GM23338 (cell line): Measurements from ENCODE around the gene LSM12.

Source experiments
- CREB1 ChIP-seq: fragments of 250-450 bp; sonication (Bioruptor Pico); IDR thresholded peaks from 2 replicates; pipeline ENCODE4 v1.5.0; 2020; ENCODE audit warnings: low read depth, mild to moderate bottlenecking, moderate library complexity
- CTCF ChIP-seq, 2 experiments: fragments of 200-600 bp in 1 of 2; sonication (generic) in 1 of 2; conservative IDR thresholded peaks; 2 replicates each; pipeline versions ENCODE4 v1.5.1 to v1.6.1; 2016 to 2017; ENCODE audit warnings: antibody characterized with exemption in 2 of 2, low read depth in 2 of 2, mild to moderate bottlenecking in 2 of 2, moderate library complexity in 1 of 2
- EZH2 ChIP-seq: fragments of 200-600 bp; sonication (generic); IDR thresholded peaks from one replicate; pipeline ENCODE4 v1.8.0; 2017; ENCODE audit warnings: antibody characterized with exemption, mild to moderate bottlenecking, low read depth; ENCODE audit not compliant: unreplicated experiment
- EZH2phosphoT487 ChIP-seq: fragments of 200-600 bp; sonication (generic); IDR thresholded peaks from one replicate; pipeline ENCODE4 v1.8.1; 2018; ENCODE audit warnings: antibody characterized with exemption; ENCODE audit not compliant: unreplicated experiment
- JUNB ChIP-seq: IDR thresholded peaks from one replicate; pipeline ENCODE4 v1.6.1; 2016; ENCODE audit warnings: antibody characterized with exemption; ENCODE audit not compliant: unreplicated experiment
- NANOG ChIP-seq: IDR thresholded peaks from 2 replicates; pipeline ENCODE4 v1.6.1; 2016; ENCODE audit warnings: antibody characterized with exemption, borderline replicate concordance
- POLR2AphosphoS5 ChIP-seq: IDR thresholded peaks from 2 replicates; pipeline ENCODE4 v1.6.1; 2016; ENCODE audit warnings: antibody characterized with exemption, low read depth
- REST ChIP-seq: IDR thresholded peaks from one replicate; pipeline ENCODE4 v1.6.1; 2018; ENCODE audit warnings: antibody characterized with exemption; ENCODE audit not compliant: unreplicated experiment
- STAT1 ChIP-seq: IDR thresholded peaks from one replicate; pipeline ENCODE4 v1.6.1; 2016; ENCODE audit warnings: antibody characterized with exemption; ENCODE audit not compliant: unreplicated experiment
- ZNF114 ChIP-seq: fragments of 250-450 bp; sonication (Bioruptor Pico); IDR thresholded peaks from 2 replicates; pipeline ENCODE4 v1.5.0; 2020; ENCODE audit warnings: mild to moderate bottlenecking, moderate library complexity

GRCh38 chr17:44078412-44078811 lies 11.9 kb upstream of the LSM12 start:
- TF ChIP-seq CTCF (conservative IDR thresholded peaks at IDR 0.05; ENCODE audit: low read depth in 2 of 2) (no peak), STAT1 (no peak), REST (no peak), POLR2AphosphoS5 (no peak), EZH2 (no peak), EZH2phosphoT487 (no peak), CREB1 (CRISPR knock-in tag) (no peak), NANOG (no peak), ZNF114 (CRISPR knock-in tag) (no peak), JUNB (no peak)
